ENCODE measurements around the gene CDIP1.
A peak's percentile ranks its signal among the peaks of the same experiment; 100 is the strongest.

CDIP1 gene

GRCh38 chr16:4477966-4478365 lies 60.6 kb downstream of the CDIP1 start:
- no peak for DNase-seq
- no peak overlapping the region for H3K27ac Mint-ChIP-seq
- TF ChIP-seq CTCF (IDR thresholded peaks at IDR 0.05) = no peak
- H3K9me3 Mint-ChIP-seq = peaks cover 15% of the 10 kb centered on the region
- peak overlapping the region; percentile 61 for H3K4me3 Mint-ChIP-seq
- peaks cover 4% of the 10 kb centered on the region for H3K36me3 Mint-ChIP-seq (ENCODE audit: low read depth)
- peaks cover 20% of the 10 kb centered on the region for H3K27me3 Mint-ChIP-seq (ENCODE audit: low read depth, poor library complexity)
- peaks cover 28% of the 10 kb centered on the region for H3K4me1 Mint-ChIP-seq

DNA sequence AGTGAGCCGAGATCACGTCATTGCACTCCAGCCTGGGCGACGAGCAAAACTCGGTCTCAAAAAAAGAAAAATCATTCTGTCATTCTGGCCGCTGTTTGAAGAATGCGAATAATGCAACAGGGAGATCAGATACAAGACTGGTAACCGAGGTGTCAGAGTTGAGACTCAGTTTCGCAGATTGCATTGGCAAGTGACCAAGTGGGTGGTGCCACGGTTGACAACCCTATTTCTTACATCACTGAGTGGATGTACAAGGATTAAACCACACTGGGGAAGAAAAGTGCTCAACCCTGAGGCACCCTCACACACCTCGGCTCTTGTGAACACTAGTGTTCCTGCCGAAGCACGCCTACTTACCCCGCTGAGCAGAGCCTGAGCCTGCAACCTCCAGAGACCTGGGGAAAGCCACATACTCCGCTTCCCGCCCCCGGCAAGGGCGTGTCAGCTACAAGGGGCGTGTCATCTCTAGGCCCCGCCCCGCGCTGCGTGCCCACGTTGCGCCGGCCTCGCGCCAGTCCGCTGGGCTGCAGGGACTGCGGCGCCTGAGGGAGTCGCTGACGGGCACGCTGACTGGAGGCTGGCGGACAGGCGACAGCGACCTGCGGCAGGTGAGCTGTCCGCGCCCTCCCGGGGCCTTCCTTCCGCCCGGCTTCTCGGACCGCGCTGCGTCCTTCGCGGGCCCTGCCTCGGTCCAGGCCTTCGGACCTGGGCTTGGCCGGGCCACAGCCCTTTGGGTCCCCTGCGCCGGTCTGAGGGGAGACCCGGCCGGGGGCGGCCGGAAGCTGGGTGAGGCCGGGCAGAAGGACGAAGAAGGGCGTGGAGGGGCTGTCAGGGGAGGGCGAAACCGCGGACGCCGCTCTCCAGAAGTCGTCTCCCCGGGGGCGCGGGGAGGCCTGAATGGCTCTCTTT lies 62.4 kb downstream of the CDIP1 start, which contains the start of gene HMOX2:
Gene HMOX2, plus strand, starts transcription at position 519 of the 909 bp plus-strand sequence. CDS start 29,127 bp downstream, outside the sequence.
- H3K27ac Mint-ChIP-seq = no peak within 1 kb of the TSS
- TF ChIP-seq CTCF (IDR thresholded peaks at IDR 0.05) = peak; percentile 18
- H3K4me3 Mint-ChIP-seq = peak within 1 kb of the TSS; percentile 78
- H3K4me1 Mint-ChIP-seq = peaks cover 20% of the 10 kb centered on the region
- peaks cover 4% of the 10 kb centered on the region for H3K36me3 Mint-ChIP-seq (ENCODE audit: low read depth)
- peaks cover 15% of the 10 kb centered on the region for H3K9me3 Mint-ChIP-seq
- H3K27me3 Mint-ChIP-seq (ENCODE audit: low read depth, poor library complexity) = peaks cover 20% of the 10 kb centered on the region
- DNase-seq = peak; percentile 91

DNA sequence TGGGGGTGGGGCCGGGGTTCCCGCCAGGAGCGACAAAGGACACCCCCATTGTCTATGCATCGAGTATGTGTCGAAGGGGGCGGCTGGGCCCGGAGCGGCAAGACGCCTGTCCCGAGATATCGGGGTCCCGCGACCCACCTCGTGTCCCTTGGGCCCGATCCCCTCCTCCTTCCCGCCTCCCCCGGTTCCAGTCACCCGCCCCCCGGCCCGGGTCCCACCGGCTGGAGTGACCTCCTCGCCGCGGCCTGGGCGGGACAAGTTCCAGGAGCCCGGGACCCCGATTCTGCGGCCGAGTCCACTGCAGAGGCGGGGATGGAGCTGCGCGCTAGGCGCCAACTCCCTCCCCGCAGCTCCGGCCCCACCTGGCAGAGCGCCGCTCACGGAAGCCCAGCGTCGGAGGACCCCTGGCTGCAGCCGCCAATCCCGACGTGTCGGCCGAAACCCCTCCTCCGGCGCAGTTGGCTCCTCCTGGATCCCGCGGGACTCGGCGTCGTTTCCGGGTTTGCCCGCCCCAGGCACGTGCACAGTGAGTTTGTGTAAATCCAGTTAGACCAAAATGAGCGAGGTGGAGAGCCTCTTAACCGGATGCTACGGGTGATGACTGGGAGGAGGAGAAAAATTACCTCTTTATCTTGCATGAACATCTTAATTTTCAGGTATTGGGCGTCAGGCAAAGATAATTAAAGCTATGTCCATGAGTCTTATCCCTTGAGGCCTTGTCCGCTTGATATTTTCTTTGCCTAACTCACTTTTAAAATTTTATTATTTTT lies 64.2 kb downstream of the CDIP1 start, which contains the start of gene NMRAL1:
Gene NMRAL1, minus strand, starts transcription at position 434 of the 770 bp plus-strand sequence. CDS start 493 bp downstream, outside the sequence.
- peaks cover 15% of the 10 kb centered on the region for H3K9me3 Mint-ChIP-seq
- H3K27ac Mint-ChIP-seq = peak within 1 kb of the TSS; percentile 57
- peaks cover 4% of the 10 kb centered on the region for H3K36me3 Mint-ChIP-seq (ENCODE audit: low read depth)
- H3K27me3 Mint-ChIP-seq (ENCODE audit: low read depth, poor library complexity) = peaks cover 20% of the 10 kb centered on the region
- no peak for TF ChIP-seq CTCF (IDR thresholded peaks at IDR 0.05)
- peaks cover 20% of the 10 kb centered on the region for H3K4me1 Mint-ChIP-seq
- peak within 1 kb of the TSS; percentile 77 for H3K4me3 Mint-ChIP-seq
- DNase-seq = peak; percentile 75

DNA sequence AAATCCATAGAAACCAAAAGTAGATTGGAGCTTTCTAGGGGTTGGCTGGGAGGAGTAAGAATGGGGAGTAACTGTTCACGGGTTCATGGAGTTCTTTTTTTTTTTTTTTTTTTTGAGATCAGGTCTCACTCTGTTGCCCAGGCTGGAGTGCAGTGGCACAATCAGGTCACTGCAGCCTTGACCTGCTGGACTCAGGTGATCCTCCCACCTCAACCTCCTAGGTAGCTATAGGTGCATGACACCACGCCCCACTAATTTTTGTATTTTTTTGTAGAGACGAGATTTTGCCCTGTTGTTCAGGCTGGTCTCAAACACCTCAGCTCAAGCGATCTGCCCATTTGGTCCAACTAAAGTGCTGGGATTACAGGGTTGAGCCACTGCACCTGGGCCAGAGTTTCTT lies 65.7 kb downstream of the CDIP1 start:
- H3K36me3 Mint-ChIP-seq (ENCODE audit: low read depth) = peaks cover 12% of the 10 kb centered on the region
- no peak overlapping the region for H3K27ac Mint-ChIP-seq
- no peak for TF ChIP-seq CTCF (IDR thresholded peaks at IDR 0.05)
- no peak for DNase-seq
- H3K27me3 Mint-ChIP-seq (ENCODE audit: low read depth, poor library complexity) = peaks cover 23% of the 10 kb centered on the region
- H3K4me3 Mint-ChIP-seq = peak overlapping the region; percentile 75
- H3K9me3 Mint-ChIP-seq = peaks cover 15% of the 10 kb centered on the region
- H3K4me1 Mint-ChIP-seq = peaks cover 17% of the 10 kb centered on the region

DNA sequence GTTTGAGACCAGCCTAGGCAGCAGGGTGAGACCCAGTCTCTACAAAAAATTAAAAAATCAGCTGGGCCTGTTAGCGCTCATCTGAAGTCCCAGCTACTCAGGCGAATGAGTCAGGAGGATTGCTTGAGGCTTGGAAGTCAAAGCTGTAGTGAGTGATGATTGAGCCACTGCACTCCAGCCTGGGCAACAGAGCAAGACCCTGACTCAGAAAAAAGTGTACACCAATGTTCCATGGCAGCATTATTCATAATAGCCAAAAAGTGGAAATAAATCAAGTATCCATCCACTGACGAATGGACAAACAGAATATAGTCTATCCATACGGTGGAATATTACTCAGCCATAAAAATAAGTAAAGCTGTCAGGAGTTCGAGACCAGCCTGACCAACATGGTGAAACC lies 66.7 kb downstream of the CDIP1 start:
- no peak for DNase-seq
- Mint-ChIP-seq H3K27me3 (ENCODE audit: low read depth, poor library complexity) (peaks cover 16% of the 10 kb centered on the region), H3K9me3 (peaks cover 15% of the 10 kb centered on the region), H3K4me3 (no peak overlapping the region), H3K4me1 (peaks cover 15% of the 10 kb centered on the region), H3K27ac (no peak overlapping the region), H3K36me3 (ENCODE audit: low read depth) (peaks cover 15% of the 10 kb centered on the region)
- TF ChIP-seq CTCF (IDR thresholded peaks at IDR 0.05) = no peak

Data from nephron progenitor cell (in vitro differentiated cells).